Ishikawa (cell line): ENCODE measurements around the gene ERVW-1.

Experiments used
- CEBPB ChIP-seq: IDR thresholded peaks from 2 replicates; pipeline ENCODE4 v1.6.1; 2012
- CREB1 ChIP-seq: IDR thresholded peaks from 2 replicates; pipeline ENCODE4 v1.6.1; 2012; ENCODE audit warnings: low read depth
- EGR1 ChIP-seq: IDR thresholded peaks from 2 replicates; pipeline ENCODE4 v1.6.1; 2012
- EP300 ChIP-seq: IDR thresholded peaks from 2 replicates; pipeline ENCODE4 v1.6.1; 2012; ENCODE audit warnings: borderline replicate concordance
- FOXM1 ChIP-seq: IDR thresholded peaks from 2 replicates; pipeline ENCODE4 v1.6.1; 2012; ENCODE audit warnings: low read depth, borderline replicate concordance
- MAX ChIP-seq: IDR thresholded peaks from 2 replicates; pipeline ENCODE4 v1.6.1; 2012
- NFIC ChIP-seq: IDR thresholded peaks from 2 replicates; pipeline ENCODE4 v1.6.1; 2012
- RAD21 ChIP-seq: IDR thresholded peaks from 2 replicates; pipeline ENCODE4 v1.6.1; 2012; ENCODE audit warnings: low read depth
- REST ChIP-seq: IDR thresholded peaks from 2 replicates; pipeline ENCODE4 v1.6.1; 2012; ENCODE audit warnings: low read depth, mild to moderate bottlenecking
- TAF1 ChIP-seq: IDR thresholded peaks from 2 replicates; pipeline ENCODE4 v1.6.1; 2012; ENCODE audit warnings: low read depth, mild to moderate bottlenecking
- TCF12 ChIP-seq: IDR thresholded peaks from 2 replicates; pipeline ENCODE4 v1.6.1; 2012; ENCODE audit warnings: low read depth
- TEAD4 ChIP-seq: IDR thresholded peaks from 2 replicates; pipeline ENCODE4 v1.6.1; 2012
- USF1 ChIP-seq: IDR thresholded peaks from 2 replicates; pipeline ENCODE4 v1.6.1; 2012
- YY1 ChIP-seq: IDR thresholded peaks from 2 replicates; pipeline ENCODE4 v1.6.1; 2012; ENCODE audit warnings: low read depth
- ZBTB7A ChIP-seq: IDR thresholded peaks from 2 replicates; pipeline ENCODE4 v1.6.1; 2012; ENCODE audit warnings: low read depth

ERVW-1 gene

GRCh38 chr7:92462560-92462959, 15.2 kb downstream of the ERVW-1 start:
- TF ChIP-seq TAF1 (no peak), FOXM1 (no peak), REST (no peak), EGR1 (no peak), ZBTB7A (no peak), USF1 (no peak), MAX (no peak), EP300 (no peak), TCF12 (no peak), YY1 (no peak)

- TF ChIP-seq YY1 (peak; percentile 69), TEAD4 (no peak), RAD21 (peak; percentile 56; the same call in 1 of the 2 replicates), TAF1 (no peak), EP300 (no peak)
Observed at GRCh38 chr7:92461027-92462003, 16.4 kb downstream of the ERVW-1 start.

GRCh38 chr7:92460510-92460909, 17.2 kb downstream of the ERVW-1 start:
- no peak for TF ChIP-seq ZBTB7A
- TF ChIP-seq TEAD4 = no peak
- TF ChIP-seq CREB1 = no peak
- no peak for TF ChIP-seq TCF12
- no peak for TF ChIP-seq EGR1
- TF ChIP-seq YY1 = no peak
- no peak for TF ChIP-seq CEBPB
- TF ChIP-seq MAX = no peak

GRCh38 chr7:92460109-92460508, 17.6 kb downstream of the ERVW-1 start:
- TF ChIP-seq TEAD4 (no peak), EP300 (no peak), REST (no peak), RAD21 (no peak), USF1 (no peak), CEBPB (no peak), ZBTB7A (no peak), FOXM1 (no peak), TCF12 (no peak), EGR1 (no peak), NFIC (no peak), TAF1 (no peak), YY1 (no peak), MAX (no peak), CREB1 (no peak)

- TF ChIP-seq EGR1 (no peak), TEAD4 (no peak), TCF12 (no peak), RAD21 (no peak), TAF1 (no peak)
Observed at GRCh38 chr7:92456236-92456635, 21.5 kb downstream of the ERVW-1 start.

GRCh38 chr7:92451645-92452044, 26.1 kb downstream of the ERVW-1 start:
- no peak for TF ChIP-seq EGR1
- no peak for TF ChIP-seq NFIC
- no peak for TF ChIP-seq EP300
- TF ChIP-seq CEBPB = no peak
- TF ChIP-seq YY1 = no peak
- no peak for TF ChIP-seq TEAD4
- no peak for TF ChIP-seq TCF12
